ENCODE data around the gene GH1.

The GH1 gene

GRCh38 chr17:63944736-63945499 lies 26.3 kb upstream of the GH1 start:
- no peak for DNase-seq (ENCODE audit: low read depth)

- no peak for DNase-seq (ENCODE audit: low read depth)
These were observed 25.1 kb upstream of the GH1 start for GRCh38 chr17:63943745-63944144.

GRCh38 chr17:63942309-63942985 lies 23.8 kb upstream of the GH1 start:
- DNase-seq (ENCODE audit: low read depth) = no peak

- DNase-seq (ENCODE audit: low read depth) = no peak
These were observed 23.1 kb upstream of the GH1 start for GRCh38 chr17:63941751-63942150.

GRCh38 chr17:63941162-63941561 lies 22.5 kb upstream of the GH1 start:
- no peak for DNase-seq (ENCODE audit: low read depth)

- no peak for DNase-seq (ENCODE audit: low read depth)
These were observed 21.9 kb upstream of the GH1 start for GRCh38 chr17:63940584-63940983.

GRCh38 chr17:63939884-63940283 lies 21.2 kb upstream of the GH1 start:
- DNase-seq (ENCODE audit: low read depth) = no peak

- DNase-seq (ENCODE audit: low read depth) = no peak
These were observed 20.8 kb upstream of the GH1 start for GRCh38 chr17:63939401-63939800.

GRCh38 chr17:63937920-63938319 lies 19.3 kb upstream of the GH1 start:
- DNase-seq (ENCODE audit: low read depth) = no peak

- no peak for DNase-seq (ENCODE audit: low read depth)
These were observed 18.7 kb upstream of the GH1 start for GRCh38 chr17:63937319-63937718.

- no peak for DNase-seq (ENCODE audit: low read depth)
These were observed 15.8 kb upstream of the GH1 start for GRCh38 chr17:63934183-63935112.

- no peak for DNase-seq (ENCODE audit: low read depth)
These were observed 15.0 kb upstream of the GH1 start for GRCh38 chr17:63933598-63933997.

- no peak for DNase-seq (ENCODE audit: low read depth)
These were observed 14.1 kb upstream of the GH1 start for GRCh38 chr17:63932721-63933120.

GRCh38 chr17:63931981-63932561 lies 13.4 kb upstream of the GH1 start, which contains the start of gene CD79B:
TSS of gene CD79B (minus strand) at chr17:63932331. CDS start at chr17:63932261, 70 bp downstream.
- no peak for DNase-seq (ENCODE audit: low read depth)

GRCh38 chr17:63930951-63931575 lies 12.4 kb upstream of the GH1 start:
- no peak for DNase-seq (ENCODE audit: low read depth)

GRCh38 chr17:63929860-63930766 lies 11.5 kb upstream of the GH1 start:
- DNase-seq (ENCODE audit: low read depth) = no peak

GRCh38 chr17:63928966-63929695 lies 10.5 kb upstream of the GH1 start:
- no peak for DNase-seq (ENCODE audit: low read depth)

- DNase-seq (ENCODE audit: low read depth) = no peak
These were observed 9.6 kb upstream of the GH1 start for GRCh38 chr17:63928172-63928666.

GRCh38 chr17:63927464-63928171 lies 9.0 kb upstream of the GH1 start:
- no peak for DNase-seq (ENCODE audit: low read depth)
